Activated T-cell treated with anti-CD3 and anti-CD28 coated beads for 48 hours (primary cell): ENCODE data around the gene G2E3.
"Not testable (repeated sequence)": the region's sequence is repeated elsewhere in the genome, so short reads cannot be mapped to it uniquely, and the experiment has no call there.

Source experiments
- DNase-seq: peaks from one replicate; pipeline ENCODE4 v3.0.0-alpha.2; 2020; ENCODE audit warnings: low read depth

The G2E3 gene

DNA sequence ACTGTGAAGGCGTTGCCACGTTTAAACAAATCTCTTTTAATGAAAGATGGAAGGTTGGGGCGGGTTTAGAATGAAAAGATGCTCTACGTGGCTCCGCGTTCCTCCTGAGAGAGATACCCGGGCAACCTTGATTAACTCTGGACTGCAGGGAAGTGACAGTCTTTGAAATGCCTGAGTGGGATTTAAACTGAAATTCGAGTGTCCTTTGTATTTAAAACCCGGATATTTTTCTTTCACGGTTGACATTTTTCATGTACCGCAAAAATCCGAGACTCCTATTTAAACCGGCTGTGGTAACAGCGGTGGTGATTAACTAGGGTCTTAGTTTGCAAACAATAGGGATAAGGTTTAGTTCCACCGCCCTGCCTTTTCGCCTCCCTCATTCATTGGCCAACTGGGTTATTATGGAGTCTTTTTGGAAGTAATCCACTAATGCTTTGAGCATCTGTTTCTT is 707 bp downstream of the G2E3 start:
- DNase-seq, result no peak

GRCh38 chr14:30560581-30560980 is 1.6 kb downstream of the G2E3 start:
- DNase-seq, result no peak

DNA sequence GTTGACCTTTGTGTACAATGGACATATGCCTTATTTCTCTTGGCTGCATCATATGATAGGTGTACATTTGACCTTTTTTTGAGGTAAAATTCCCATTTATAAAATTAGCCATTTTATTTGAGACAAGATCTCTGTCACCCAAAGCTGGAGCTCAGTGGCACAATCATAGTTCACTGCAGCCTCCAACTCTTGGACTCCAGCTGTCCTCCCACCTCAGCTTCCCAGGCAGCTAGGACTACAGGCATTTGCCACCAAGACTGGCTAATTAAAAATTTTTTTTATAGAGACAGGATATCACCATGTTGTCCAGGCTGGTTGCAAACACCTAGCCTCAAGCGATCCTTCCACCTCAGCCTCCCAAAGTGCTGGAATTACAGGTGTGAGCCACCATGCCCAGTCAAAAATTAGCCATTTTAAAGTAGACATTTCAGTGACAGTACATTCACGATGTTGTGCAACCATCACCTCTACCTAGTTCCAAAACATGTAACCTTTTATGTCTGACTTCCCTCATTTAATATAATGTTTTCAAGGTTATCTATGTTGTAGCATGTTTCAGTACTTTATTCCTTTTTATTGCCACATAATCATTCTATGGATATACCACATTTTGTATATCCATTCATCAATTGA is 5.4 kb downstream of the G2E3 start:
- DNase-seq, result no peak

DNA sequence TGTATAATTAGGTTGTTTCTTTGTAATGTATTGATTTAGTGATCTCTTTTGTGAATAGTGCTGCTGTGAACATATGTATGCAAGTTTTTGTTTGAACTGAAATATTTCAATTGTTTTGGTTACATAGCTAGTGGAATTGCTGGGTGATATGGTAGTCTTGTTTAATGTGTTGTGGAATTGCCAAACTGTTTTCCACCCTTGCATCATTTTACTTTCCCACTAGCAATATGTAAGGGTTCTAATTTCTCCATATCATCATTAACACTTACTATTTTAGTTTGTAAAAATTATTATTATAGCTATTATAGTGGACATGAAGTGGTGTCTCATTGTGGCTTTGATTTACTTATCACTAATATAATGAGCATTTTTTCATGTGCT is 5.9 kb downstream of the G2E3 start:
- no peak for DNase-seq

GRCh38 chr14:30569216-30569902 is 10.4 kb downstream of the G2E3 start:
- no peak for DNase-seq

DNA sequence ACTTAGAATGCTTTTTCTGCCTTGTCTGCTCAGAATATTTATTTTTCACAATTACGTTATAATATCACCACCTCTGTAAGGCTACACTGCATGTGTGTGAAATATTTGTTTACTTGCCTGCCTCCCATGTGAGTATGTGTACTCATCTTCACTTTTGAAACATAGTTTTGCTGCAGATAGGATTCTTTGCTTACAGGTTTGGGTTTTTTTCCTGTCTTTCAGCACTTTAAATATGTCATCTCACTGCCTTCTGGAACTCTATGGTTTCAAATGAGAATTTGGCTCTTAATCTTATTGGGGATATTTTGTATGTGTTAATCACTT is 10.9 kb downstream of the G2E3 start:
- DNase-seq, result no peak

DNA sequence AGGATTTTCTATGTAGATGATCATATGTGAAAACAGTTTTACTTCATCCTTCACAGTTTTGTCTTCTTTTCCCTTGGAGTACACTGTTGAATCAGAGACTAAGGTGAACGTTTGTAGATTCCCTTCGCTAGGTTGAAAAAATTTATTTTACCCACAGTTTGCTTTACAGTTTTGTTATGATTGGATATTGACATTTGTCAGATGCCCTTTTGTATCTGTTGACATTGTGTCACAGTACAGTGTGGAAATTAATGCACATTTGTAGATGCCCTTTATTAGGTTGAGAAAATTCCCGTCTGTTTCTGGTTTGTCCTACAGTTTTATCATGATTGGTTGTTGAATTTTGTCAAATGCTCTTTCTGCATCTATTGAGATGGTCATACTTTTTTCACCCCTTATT is 13.3 kb downstream of the G2E3 start:
- no peak for DNase-seq

DNA sequence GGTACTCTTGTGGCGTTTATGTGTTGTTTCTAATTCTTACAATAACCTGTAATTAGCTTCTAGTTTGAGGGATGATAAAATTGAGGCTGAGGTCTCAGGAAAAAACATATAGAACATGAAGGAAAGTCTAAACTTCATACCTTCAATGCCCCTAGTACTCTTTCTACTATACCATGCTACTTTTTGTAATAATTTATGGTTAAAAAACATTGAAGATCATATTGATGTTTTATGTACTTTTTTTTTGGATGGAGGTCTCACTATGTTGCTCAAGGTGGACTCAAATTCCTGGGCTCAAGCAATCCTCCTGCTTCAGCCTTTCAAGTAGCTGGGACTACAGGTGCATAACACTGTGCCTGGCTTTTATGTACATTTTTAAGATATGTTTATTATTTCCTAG is 13.8 kb downstream of the G2E3 start:
- DNase-seq, result no peak

- DNase-seq, result no peak
Measured at GRCh38 chr14:30573226-30573814, 14.4 kb downstream of the G2E3 start.

DNA sequence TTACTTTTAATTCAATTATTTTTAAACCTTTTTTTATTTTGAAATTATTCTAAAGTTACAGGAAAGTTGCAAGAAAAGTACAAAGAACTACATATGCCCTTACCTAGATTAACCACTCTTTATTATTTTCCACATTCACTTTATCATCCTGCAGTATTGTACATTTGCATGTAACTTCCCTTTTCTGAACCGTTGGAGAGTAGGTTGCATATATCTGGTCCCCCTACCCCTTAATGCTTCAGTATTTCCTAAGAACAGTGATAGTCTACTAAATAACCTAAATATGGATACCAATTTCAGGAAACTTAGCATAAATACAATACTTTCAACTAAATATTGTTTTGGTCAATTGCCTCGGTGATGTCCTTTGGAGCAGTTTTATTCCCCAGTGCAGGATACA is 15.0 kb downstream of the G2E3 start:
- DNase-seq, result no peak

GRCh38 chr14:30574777-30575176 is 15.8 kb downstream of the G2E3 start:
- DNase-seq, result not testable (repeated sequence)

DNA sequence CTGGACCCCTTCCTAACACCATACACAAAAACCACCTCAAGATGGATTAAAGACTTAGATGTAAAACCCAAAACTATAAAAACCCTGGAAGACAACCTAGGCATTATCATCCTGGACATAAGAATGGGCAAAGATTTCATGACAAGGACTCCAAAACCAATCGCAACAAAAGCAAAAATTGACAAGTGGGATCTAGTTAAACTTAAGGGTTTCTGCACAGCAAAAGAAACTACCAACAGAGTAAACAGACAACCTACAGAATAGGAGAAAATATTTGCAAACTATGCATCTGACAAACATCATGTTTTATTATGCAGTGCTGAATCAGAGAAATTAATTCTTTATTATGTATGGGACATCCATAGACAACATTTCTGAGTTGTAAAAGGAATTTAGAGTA is 17.4 kb downstream of the G2E3 start:
- not testable (repeated sequence) for DNase-seq

DNA sequence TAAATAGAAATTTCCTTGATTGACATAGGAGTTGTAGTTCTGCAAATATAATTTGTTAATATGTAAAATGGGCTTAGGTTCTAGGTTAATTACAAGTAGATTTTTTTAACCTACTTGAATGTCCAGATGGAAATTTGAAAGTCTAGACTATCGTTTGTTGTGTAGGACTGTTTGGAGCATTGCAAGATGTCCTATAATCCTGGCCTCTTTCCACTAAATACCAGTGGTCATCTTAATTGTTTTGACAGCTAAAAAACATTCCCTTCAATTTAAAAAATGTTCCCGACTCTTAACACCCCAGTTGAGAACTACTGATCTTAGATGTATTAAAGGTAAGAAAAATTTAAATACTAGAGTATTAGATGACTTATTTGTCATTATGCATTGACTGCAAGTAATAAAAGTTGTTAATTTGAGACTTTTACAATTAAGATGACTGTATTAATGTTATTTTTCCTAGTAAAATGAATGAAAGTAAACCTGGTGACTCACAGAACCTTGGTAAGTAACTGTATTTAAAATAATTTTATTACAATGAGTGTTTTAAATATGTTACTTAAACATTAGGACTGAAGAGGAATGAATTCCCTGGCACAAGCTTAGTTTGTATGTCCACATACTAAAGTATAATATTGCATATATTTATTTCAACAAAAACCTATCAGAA is 21.8 kb downstream of the G2E3 start:
- no peak for DNase-seq

DNA sequence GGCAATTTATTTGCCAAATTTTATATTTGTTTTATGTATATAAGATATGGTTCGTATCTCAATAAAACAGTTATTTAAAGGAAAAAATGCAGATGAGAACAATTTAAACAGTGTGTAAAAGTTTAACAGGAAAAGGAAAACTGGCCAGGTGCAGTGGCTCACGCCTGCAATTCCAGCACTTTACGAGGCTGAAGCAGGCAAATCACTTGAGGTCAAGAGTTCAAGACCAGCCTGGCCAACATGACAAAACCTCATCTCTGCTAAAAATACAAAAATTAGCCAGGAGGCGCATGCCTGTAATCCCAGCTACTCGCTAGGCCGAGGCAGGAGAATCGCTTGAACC is 22.3 kb downstream of the G2E3 start:
- no peak for DNase-seq

- DNase-seq, result no peak
Measured at GRCh38 chr14:30582376-30582775, 23.4 kb downstream of the G2E3 start.

GRCh38 chr14:30584058-30584630 is 25.2 kb downstream of the G2E3 start:
- no peak for DNase-seq

DNA sequence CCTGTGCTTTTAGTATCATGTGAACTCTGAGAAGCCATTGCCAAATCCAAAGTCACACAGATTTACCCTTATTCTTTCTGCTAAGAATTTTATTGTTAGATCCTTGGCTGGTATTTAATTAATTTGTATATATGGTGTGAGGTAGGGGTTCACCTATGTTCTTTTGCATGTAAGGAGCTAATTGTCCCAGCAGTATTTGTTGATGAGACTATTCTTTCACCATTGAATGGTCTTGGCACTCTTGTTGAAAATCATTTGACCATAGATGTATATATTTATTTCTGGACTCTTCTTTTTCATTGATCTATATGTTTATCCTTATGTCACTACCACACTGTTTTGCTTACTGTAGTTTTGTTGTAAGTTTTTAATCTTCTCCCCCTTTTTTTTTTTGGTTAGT is 26.2 kb downstream of the G2E3 start:
- no peak for DNase-seq

GRCh38 chr14:30587141-30587540 is 28.2 kb downstream of the G2E3 start:
- DNase-seq, result no peak

DNA sequence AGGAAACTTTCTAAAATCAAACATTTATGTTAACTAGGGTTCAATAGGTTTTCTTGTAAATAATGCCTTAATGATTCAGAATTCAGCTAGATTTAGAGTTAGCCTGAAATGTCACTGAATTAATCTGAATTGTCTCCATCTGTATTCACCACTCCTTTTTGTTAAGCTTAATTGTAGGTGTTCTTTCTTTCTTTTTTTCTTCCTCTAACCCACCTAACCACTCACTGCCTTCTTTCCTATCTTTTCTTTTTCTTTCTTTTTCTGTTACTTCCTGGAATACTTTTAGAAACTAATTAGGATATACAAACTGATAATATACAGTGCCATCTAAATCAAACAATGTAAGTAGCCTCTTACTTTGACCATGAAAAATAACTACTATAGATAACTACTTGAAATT is 29.9 kb downstream of the G2E3 start:
- no peak for DNase-seq

DNA sequence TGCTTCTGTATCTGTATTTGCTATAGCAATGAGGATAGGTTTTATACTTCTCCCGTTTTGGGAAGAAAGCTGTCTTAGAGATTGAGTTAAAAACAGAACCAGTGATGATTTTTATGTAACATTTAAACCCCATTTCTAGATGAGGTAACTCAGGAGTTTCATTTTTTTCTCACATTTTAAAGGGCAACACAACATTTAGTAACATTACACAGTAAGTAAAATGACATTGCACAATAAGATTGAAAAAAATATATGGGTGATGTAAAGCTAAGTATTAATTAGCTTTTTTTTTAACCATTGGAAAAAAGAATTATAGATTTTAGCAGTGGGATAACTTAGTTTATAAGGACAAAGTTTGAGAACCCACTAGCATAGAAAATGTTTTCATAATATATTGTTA is 38.0 kb downstream of the G2E3 start:
- DNase-seq, result no peak

GRCh38 chr14:30597504-30597903 is 38.5 kb downstream of the G2E3 start:
- no peak for DNase-seq

DNA sequence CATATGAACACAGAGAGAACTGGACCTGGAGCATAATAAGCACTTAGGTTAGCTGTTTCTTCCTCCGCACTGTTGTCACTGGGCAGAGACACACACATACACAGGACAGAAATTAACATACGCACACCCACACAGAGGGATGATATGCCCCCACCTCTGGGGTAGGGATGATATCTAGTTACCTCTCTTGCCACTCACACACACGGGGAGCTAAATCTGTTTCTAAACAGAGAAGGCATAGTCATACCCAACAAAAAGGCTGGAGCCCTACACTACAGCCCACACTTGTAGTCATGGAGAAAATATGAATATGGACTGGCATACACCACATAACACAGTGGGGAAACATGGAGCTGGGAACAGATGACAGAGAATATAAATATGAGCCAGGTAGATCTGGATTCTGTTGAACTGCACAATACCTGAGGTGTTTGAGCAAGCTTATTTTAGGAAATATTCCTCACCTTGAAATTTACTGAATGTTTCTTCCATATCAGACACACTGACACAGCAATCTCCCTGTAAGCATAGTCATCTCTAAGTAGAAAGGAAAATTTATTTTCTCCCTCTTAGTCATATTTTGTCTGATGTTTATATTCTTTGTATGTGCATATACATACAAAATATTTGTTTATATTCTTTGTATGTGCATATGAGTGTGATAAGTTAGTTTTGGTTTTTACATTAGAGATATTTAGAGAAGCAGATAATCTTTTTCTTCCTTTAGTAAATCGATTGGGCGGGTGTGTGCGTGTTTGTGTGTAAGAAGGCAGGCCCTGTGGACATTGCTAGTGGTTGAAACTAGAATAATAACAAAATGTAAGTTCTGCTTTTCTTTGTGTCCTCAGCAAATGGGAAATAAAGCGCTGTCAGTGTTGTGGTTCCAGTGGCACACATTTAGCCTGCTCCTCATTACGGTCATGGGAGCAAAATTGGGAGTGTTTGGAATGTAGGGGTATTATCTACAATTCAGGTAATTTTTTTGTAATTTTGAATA is 42.3 kb downstream of the G2E3 start:
- DNase-seq, result no peak
